Gastroesophageal sphincter (tissue), 3 donors: ENCODE measurements around the gene SLC13A1.

Experiments used
- POLR2A ChIP-seq, 2 donors: fragments of 450-650 bp; IDR thresholded peaks; one replicate each; pipeline ENCODE4 v1.6.1; 2017; ENCODE audit warnings: antibody characterized with exemption in 2 of 2, mild to moderate bottlenecking in 2 of 2, moderate library complexity in 1 of 2
- TF ChIP-seq, protein P1 (sequence below), 4 experiments: fragments of 200-600 bp in 2 of 4; fragments of 450-650 bp in 2 of 4; sonication (generic) in 1 of 4; IDR thresholded peaks; one replicate each; pipeline ENCODE4 v1.5.1; 2017 to 2019; ENCODE audit warnings: antibody characterized with exemption in 4 of 4, mild to moderate bottlenecking in 2 of 4, moderate library complexity in 2 of 4

DNA sequence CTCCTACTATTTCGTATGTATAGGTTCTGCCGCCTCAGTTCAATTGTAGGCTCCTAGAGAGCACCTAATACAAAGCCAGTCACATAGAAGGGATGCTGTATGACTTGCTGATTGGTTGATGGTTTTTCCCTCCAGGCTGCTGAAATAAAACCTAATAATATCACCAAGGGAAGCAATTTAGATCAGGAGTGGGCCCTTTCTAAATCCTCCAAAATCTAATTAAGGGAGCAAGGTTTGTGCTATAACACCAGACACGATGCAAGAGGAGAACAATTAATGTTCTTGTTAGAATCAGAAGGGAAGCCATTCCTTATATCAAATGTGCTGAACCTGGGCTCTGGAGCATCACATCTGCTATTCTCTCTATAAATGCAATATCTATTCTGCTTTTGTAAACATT lies 42.0 kb upstream of the SLC13A1 start:
- TF ChIP-seq, protein P1, sequence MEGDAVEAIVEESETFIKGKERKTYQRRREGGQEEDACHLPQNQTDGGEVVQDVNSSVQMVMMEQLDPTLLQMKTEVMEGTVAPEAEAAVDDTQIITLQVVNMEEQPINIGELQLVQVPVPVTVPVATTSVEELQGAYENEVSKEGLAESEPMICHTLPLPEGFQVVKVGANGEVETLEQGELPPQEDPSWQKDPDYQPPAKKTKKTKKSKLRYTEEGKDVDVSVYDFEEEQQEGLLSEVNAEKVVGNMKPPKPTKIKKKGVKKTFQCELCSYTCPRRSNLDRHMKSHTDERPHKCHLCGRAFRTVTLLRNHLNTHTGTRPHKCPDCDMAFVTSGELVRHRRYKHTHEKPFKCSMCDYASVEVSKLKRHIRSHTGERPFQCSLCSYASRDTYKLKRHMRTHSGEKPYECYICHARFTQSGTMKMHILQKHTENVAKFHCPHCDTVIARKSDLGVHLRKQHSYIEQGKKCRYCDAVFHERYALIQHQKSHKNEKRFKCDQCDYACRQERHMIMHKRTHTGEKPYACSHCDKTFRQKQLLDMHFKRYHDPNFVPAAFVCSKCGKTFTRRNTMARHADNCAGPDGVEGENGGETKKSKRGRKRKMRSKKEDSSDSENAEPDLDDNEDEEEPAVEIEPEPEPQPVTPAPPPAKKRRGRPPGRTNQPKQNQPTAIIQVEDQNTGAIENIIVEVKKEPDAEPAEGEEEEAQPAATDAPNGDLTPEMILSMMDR (IDR thresholded peaks at IDR 0.05) = no peak
- no peak for TF ChIP-seq POLR2A (IDR thresholded peaks at IDR 0.05)
